HFF-Myc (cell line): ENCODE data around the gene MAK.

Experiments used
- DNase-seq: peaks from one replicate; pipeline ENCODE4 v3.0.0-alpha.2; 2011; ENCODE audit warnings: low read depth; ENCODE audit errors: extremely low read depth
- H3K4me3 ChIP-seq: replicated peaks from 2 replicates; pipeline ENCODE4 v1.5.1; 2011; ENCODE audit warnings: low read depth, mild to moderate bottlenecking, control low read depth, low read length
- CTCF ChIP-seq: IDR thresholded peaks from 2 replicates; pipeline ENCODE4 v1.5.1; 2012; ENCODE audit warnings: mild to moderate bottlenecking, low read depth, low read length, control low read depth; ENCODE audit errors: missing control alignments

Gene MAK

DNA sequence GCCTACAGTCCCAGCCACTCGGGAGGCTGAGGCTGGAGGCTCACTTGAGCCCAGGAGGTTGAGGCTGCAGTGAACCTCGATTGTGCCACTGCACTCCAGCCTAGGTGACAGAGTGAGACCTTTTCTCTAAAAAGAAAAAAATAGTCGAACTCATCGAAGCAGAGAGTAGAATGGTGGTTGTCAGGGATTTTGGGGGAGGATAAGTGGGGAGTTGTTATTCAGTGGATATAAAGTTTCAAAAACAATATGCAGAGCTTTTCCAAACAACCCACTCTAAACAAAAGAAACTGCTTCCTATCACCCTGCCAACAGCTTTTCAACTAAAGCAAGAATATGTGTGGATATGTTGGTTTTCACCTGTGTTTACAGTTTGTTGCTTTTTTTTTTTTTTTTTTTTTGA, 11.6 kb upstream of the MAK start:
- TF ChIP-seq CTCF: no peak
- no peak for DNase-seq
- H3K4me3 ChIP-seq: no peak overlapping the region

DNA sequence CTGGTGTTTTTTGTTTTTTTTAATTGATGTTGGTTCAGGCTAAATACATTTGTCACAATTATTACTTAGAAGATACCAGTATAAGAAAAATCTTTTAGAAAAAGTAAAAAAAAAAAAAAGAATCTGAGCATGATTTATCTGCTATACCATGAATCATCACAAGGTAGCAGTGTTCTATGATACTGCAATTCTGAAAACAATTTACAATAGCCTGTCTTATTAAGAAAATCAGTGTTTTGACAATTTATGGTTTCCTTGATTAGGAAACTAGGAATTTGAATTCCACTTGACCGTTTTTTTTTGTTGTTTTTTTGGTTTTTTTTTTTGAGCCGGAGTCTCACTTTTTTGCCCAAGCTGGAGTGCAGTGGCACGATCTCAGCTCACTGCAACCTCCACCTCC, 9.3 kb upstream of the MAK start:
- no peak overlapping the region for H3K4me3 ChIP-seq
- DNase-seq: no peak
- no peak for TF ChIP-seq CTCF

- no peak for TF ChIP-seq CTCF
- H3K4me3 ChIP-seq: no peak overlapping the region
- no peak for DNase-seq
These were observed 5.2 kb upstream of the MAK start for GRCh38 chr6:10843554-10843953.

DNA sequence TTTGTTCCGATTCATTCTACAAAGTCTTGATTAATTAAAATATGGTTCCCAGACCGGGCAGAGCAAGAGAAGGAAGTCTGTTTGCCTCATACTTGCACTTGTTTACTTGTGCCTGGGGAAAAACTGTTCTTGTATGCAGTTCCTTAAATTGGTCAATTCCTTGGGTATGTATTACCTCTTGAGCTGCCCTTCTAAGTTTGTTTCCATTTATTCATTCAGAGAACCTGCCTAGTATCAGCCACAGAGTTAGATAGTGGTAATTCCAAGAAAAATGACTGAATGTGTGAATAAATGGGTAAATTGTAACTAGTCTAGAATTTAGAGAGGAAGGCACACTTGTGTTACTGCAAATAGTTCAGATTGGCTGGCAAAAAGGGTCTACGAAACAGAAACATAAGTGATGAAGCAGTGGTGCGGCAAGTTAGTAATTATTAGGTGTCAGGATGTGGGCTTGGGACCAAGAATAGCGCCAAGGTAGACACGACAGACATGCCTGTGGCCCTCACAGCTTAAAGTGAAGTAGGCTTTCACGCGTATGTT, 525 bp upstream of the MAK start:
- no peak for DNase-seq
- no peak for TF ChIP-seq CTCF
- peak overlapping the region; percentile 48 for H3K4me3 ChIP-seq

- no peak for TF ChIP-seq CTCF
- peak overlapping the region; percentile 48 for H3K4me3 ChIP-seq
- DNase-seq: no peak
These were observed 731 bp downstream of the MAK start for GRCh38 chr6:10837622-10837994.

DNA sequence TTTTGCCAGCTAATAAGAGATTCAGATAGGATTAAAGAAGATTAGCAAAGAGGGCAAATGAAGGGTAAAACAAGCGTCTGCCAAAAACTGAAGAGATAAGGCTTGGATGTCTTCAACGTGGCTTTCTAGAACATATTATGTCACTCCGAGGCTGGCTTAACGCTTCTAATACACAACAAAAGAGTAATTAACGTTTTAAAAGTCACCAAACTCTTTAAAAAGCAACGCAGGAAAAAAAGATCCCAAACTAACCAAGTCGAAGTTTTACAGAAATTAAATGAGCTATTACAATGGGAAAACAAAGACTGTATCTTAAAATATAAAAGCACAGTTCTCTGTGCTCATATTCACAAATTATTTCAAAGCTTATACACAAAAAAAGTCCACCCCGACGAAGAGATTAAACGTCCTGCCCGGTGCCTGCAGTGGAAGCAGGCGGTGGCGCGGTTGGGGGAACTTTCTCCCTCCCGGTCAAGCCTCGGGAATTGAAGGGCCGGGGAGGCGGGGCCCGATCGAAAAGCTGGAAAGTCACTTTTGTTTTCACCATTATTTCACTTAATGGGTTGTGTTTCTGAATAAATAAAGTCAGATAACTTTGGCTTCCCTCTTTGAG, 1.2 kb downstream of the MAK start:
- peak overlapping the region; percentile 48 for H3K4me3 ChIP-seq
- DNase-seq: no peak
- TF ChIP-seq CTCF: no peak

- no peak overlapping the region for H3K4me3 ChIP-seq
- no peak for TF ChIP-seq CTCF
These were observed 3.5 kb downstream of the MAK start for GRCh38 chr6:10834823-10835222.

More at GRCh38 chr6:10834823-10835222, 3.5 kb downstream of the MAK start:
- DNase-seq: no peak
